Activated T-helper 2 cell treated with anti-CD3 and anti-CD28 coated beads, Interferon-gamma antibody, Interleukin-2, Interleukin-4, amounts not matched to agents 10 μg/mL and 5 μg/mL and 100 μg/mL, durations not matched to agents 14 hours and 24 hours and 36 hours (primary cell): ENCODE data around the gene CEBPA. TPM values are rescaled to one million over a fixed set of nuclear protein-coding genes. Genes with fewer than 3 reads are reported as not detected.
"Not testable (repeated sequence)": the region's sequence is repeated elsewhere in the genome, so short reads cannot be mapped to it uniquely, and the experiment has no call there.

ENCODE experiments used
- DNase-seq: peaks from one replicate; pipeline ENCODE4 v3.0.0; 2021; ENCODE audit warnings: low spot score
- H3K27ac Mint-ChIP-seq: one replicate; pipeline ENCODE4 v1.8.0; 2021; ENCODE audit warnings: mixed read lengths
- H3K27me3 Mint-ChIP-seq: one replicate; pipeline ENCODE4 v1.8.0; 2021; ENCODE audit warnings: low read depth, mixed read lengths
- H3K36me3 Mint-ChIP-seq: one replicate; pipeline ENCODE4 v1.8.0; 2021; ENCODE audit warnings: low read depth, mixed read lengths
- H3K4me1 Mint-ChIP-seq: one replicate; pipeline ENCODE4 v1.8.0; 2021; ENCODE audit warnings: low read depth, mixed read lengths
- H3K4me3 Mint-ChIP-seq: one replicate; pipeline ENCODE4 v1.8.0; 2021; ENCODE audit warnings: low read depth, mild to moderate bottlenecking, moderate library complexity, mixed read lengths
- H3K9me3 Mint-ChIP-seq: one replicate; pipeline ENCODE4 v1.8.0; 2021; ENCODE audit warnings: mixed read lengths
- intact Hi-C: fragments of 100-400 bp; cut with micrococcal nuclease; formaldehyde crosslinking; loops from one replicate; pipeline ENCODE4 v1.15.1; 2023
- total RNA-seq: library from RNA; stranded (reverse); gene quantifications from 2 replicates; pipeline ENCODE4 v1.2.3, GENCODE V29; 2022

The CEBPA gene
- total RNA-seq, 1 donor from 2014 or later = 0.73 TPM

DNA sequence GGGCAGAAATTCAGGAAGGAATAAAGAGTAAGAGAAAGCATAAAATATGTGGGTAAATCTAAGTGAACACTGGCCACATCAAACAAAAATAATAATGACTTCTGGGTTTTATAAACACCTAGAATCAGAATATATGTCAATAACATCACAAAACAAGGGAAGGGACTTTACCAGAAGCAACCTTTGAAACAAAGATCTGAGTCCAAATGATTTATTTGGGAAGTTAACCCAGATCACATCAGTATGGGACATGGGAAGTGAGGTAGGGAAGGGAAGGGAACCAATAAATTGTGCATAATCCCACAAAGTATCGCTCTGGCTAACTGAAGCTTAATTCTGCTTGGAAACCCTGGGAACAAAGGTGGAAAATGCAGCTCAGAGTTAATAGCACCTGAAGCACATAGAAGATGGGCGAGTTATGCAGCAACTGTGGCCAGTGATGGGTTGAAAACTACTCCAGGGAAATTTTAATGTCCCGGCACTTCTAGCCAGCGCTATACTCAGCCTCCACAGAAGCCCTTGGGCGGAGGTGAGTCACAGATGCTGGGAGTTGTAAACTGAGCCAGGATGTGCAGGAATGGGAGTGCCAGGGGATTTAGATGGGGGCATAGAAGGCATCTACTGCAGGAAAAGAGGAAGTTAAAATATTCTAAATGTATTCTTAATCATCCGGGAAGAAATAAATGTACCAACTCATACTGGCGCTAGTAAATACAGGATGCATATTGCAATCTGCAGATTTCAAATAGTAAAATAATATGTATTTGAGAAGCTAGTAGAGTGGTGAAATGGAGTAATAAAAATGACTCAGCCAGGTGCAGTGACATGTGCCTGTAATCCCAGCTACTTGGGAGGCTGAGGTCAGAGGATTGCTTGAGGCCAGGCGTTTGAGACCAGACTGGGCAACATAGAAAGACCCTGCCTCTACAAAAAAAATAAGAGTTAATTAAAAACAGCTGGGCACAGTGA is 37.0 kb upstream of the CEBPA start:
- Mint-ChIP-seq H3K27me3 (peaks cover 34% of the 10 kb centered on the region), H3K36me3 (no peaks in the 10 kb centered on the region), H3K27ac (no peak overlapping the region), H3K4me1 (no peaks in the 10 kb centered on the region), H3K9me3 (no peaks in the 10 kb centered on the region), H3K4me3 (no peak overlapping the region)
- intact Hi-C loops = no loop called here
- DNase-seq = no peak

DNA sequence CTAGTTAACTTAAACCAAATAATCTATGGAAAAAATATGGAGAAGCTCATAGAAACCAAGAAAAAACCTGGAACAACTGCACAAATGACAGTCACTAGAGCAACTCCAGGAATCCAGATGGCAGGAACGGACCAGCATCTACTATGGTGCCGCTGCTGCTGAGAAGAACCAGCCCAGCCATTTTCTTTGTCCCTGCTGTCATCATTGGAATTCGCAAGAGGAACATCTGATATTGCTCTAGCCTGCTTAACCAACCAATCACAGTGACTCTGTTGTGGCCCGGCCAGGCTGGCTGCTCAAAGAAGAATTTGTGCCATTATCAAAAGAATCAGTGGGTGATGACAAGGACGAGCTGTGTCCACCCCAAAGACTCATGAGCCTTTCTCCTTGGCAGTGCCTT is 33.1 kb upstream of the CEBPA start:
- DNase-seq = no peak
- H3K27ac Mint-ChIP-seq = no peak overlapping the region
- H3K27me3 Mint-ChIP-seq = peaks cover 15% of the 10 kb centered on the region
- no peaks in the 10 kb centered on the region for H3K9me3 Mint-ChIP-seq
- H3K4me1 Mint-ChIP-seq = no peaks in the 10 kb centered on the region
- intact Hi-C loops = no loop called here
- H3K36me3 Mint-ChIP-seq = no peaks in the 10 kb centered on the region
- H3K4me3 Mint-ChIP-seq = no peak overlapping the region

DNA sequence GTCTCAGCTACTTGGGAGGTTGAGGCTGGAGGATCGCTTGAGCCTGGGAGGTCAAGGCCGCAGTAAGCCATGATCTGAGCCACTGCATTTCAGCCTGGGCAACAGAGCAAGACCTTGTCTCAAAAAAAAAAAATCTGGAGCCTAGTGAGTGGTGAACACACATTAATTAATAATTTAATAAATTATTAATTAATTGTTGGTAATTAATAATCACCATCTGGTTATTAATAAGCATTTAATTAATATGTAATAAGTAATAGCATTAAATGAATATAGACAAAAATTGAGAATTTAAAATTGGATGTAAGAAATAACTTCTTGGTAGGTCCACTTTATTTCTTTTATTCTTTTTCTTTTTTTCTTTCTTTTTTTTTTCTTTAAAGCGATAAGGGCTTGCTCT is 31.9 kb upstream of the CEBPA start:
- no peaks in the 10 kb centered on the region for H3K36me3 Mint-ChIP-seq
- no peaks in the 10 kb centered on the region for H3K9me3 Mint-ChIP-seq
- H3K27ac Mint-ChIP-seq = no peak overlapping the region
- no peaks in the 10 kb centered on the region for H3K4me1 Mint-ChIP-seq
- peaks cover 13% of the 10 kb centered on the region for H3K27me3 Mint-ChIP-seq
- no peak overlapping the region for H3K4me3 Mint-ChIP-seq
- no peak for DNase-seq
- intact Hi-C loops = no loop called here

DNA sequence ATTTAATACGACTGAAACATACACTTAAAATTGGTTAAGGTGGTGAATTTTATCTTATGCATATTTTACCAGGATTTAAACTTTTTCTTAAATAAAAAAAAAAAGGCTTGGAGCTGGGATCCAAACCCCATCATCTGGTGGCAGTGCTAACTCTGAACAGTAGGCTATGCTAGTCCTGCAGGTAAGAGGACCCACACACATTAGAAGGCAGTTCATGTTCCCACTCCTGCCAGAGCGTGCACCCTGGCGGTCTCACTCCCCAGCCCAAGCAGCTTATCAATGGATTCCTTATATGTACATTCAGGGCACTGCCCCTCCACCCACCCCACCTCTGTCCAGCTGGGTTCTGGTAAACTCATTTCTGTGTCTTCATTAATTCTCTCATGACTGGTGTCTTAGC is 31.3 kb upstream of the CEBPA start:
- Mint-ChIP-seq H3K36me3 (no peaks in the 10 kb centered on the region), H3K27ac (no peak overlapping the region), H3K4me1 (no peaks in the 10 kb centered on the region), H3K27me3 (peaks cover 9% of the 10 kb centered on the region), H3K4me3 (no peak overlapping the region), H3K9me3 (no peaks in the 10 kb centered on the region)
- intact Hi-C loops = no loop called here
- no peak for DNase-seq

DNA sequence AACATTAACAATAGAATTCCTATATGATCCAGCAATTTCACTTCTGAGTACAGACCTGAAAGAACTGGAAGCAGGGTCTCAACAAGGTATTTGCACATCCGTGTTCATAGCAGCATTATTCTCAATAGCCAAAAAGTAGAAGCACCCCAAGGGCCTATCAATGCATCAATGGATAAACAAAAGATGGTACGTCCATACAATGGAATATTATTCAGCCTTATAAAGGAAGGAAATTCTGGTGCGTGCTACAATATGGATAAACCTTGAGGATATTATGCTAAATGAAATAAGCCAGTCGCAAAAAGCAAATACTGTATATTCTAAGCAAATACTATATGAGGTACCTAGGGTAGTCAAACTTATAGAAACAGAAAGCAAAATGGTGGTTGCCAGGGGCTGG is 30.8 kb upstream of the CEBPA start:
- intact Hi-C loops = no loop called here
- H3K4me3 Mint-ChIP-seq = no peak overlapping the region
- H3K9me3 Mint-ChIP-seq = no peaks in the 10 kb centered on the region
- peaks cover 4% of the 10 kb centered on the region for H3K27me3 Mint-ChIP-seq
- no peaks in the 10 kb centered on the region for H3K36me3 Mint-ChIP-seq
- DNase-seq = no peak
- no peak overlapping the region for H3K27ac Mint-ChIP-seq
- no peaks in the 10 kb centered on the region for H3K4me1 Mint-ChIP-seq

DNA sequence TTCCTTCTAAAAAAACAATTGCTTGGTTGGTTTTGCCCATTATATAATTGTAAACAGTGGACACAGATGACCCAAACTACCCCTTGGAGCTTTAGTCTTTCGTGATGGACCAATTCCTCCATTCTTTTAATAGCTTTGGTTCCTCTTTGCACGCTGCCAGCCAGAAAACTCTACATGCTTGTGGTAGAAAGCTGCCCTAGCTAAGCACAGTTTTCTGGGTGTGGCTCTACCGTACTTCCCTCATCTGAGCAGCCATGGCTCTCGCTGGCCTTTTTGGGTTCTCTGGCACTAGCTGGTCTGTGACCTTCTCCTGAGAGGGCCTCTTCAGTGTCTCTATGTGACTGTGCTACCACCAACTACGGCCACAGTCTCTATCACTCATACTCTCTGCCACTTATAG is 29.9 kb upstream of the CEBPA start:
- intact Hi-C loops = no loop called here
- no peak overlapping the region for H3K4me3 Mint-ChIP-seq
- H3K9me3 Mint-ChIP-seq = no peaks in the 10 kb centered on the region
- H3K27me3 Mint-ChIP-seq = peaks cover 1% of the 10 kb centered on the region
- no peaks in the 10 kb centered on the region for H3K4me1 Mint-ChIP-seq
- H3K27ac Mint-ChIP-seq = no peak overlapping the region
- no peaks in the 10 kb centered on the region for H3K36me3 Mint-ChIP-seq
- DNase-seq = no peak

DNA sequence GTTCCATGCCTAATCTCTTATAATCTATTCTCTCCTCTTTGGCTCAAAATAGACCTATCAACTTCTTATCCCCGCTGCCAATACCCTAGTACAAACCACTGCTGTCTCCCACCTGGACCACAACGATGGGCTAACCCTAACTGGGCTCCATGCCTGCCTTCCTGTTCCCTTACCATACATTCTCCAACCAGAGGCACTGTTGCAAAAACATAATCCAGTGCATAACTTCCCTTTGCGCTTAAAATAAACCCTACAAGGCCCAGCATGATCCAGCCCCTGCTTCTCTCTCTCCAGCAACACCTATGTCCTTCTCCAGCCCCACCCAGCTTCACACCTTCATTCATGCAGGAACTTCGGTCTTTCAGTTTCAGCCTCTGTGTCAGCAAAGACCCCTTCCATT is 27.4 kb upstream of the CEBPA start:
- no peaks in the 10 kb centered on the region for H3K4me1 Mint-ChIP-seq

DNA sequence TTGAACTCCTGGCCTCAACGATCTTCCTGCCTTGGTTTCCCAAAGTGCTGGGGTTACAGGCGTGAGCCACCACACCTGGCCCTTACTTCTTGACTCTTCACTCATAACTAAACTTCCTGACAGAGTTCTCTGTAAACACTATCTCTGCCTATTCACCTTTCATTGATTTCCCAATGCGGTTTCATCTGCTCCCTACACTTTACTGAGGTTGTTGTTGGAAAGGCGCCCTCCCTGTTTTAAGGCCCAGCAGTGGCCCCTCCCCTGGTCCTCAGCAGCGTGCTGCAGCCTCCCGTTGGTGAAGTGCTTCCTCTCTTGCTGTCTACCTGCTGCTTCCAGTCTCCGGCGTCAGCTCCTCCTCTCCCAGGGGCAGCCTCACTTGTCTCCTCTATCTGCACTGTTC is 26.7 kb upstream of the CEBPA start:
- Mint-ChIP-seq H3K27ac (no peak overlapping the region), H3K4me3 (no peak overlapping the region), H3K9me3 (no peaks in the 10 kb centered on the region), H3K27me3 (peaks cover 1% of the 10 kb centered on the region), H3K36me3 (no peaks in the 10 kb centered on the region), H3K4me1 (no peaks in the 10 kb centered on the region)
- intact Hi-C loops = no loop called here
- no peak for DNase-seq

More for the DNA sequence above, 27.4 kb upstream of the CEBPA start:
- DNase-seq = no peak
- intact Hi-C loops = no loop called here
- H3K27ac Mint-ChIP-seq = no peak overlapping the region
- no peak overlapping the region for H3K4me3 Mint-ChIP-seq
- no peaks in the 10 kb centered on the region for H3K36me3 Mint-ChIP-seq
- peaks cover 1% of the 10 kb centered on the region for H3K27me3 Mint-ChIP-seq
- no peaks in the 10 kb centered on the region for H3K9me3 Mint-ChIP-seq

DNA sequence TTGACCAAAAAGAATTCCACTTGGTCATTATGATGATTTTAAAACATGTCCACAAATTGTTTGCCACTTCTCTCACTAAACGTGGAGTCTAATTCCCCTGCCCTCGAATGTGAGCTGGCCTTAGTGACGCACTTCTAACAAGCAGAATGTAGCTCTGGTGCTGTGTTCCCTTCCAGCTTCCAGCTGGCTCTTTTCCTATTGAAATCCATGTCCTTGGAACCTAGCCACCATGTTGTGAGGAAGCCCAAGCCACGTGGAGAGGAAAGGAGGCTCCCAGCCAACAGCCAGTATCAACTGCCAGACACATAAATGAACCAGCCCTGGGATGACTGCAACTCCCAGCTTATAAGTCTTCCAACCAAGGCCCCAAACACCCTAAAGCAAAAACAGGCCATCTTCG is 23.6 kb upstream of the CEBPA start:
- Mint-ChIP-seq H3K9me3 (no peaks in the 10 kb centered on the region), H3K27ac (no peak overlapping the region), H3K4me1 (no peaks in the 10 kb centered on the region), H3K4me3 (no peak overlapping the region), H3K36me3 (no peaks in the 10 kb centered on the region), H3K27me3 (peaks cover 1% of the 10 kb centered on the region)
- DNase-seq = no peak
- intact Hi-C loops = no loop called here

DNA sequence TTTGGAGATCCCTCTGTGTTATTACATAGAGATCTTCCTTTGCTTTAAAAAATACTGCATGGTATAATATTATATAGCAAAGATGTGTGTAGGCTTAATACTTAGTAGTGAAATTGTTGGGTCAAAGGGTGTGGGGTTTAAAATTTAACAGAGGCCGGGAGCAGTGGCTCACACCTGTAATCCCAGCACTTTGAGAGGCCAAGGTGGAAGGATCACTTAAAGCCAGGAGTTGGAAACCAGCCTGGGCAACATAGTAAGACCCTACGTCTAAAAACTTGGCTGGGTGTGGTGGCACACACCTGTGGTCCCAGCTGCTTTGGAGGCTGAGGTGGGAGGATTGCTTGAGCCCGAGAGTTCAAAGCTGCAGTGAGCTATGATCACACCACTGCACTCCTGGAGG is 22.3 kb upstream of the CEBPA start:
- no peaks in the 10 kb centered on the region for H3K4me1 Mint-ChIP-seq
- no peak overlapping the region for H3K27ac Mint-ChIP-seq
- no peak overlapping the region for H3K4me3 Mint-ChIP-seq
- H3K36me3 Mint-ChIP-seq = no peaks in the 10 kb centered on the region
- intact Hi-C loops = no loop called here
- H3K9me3 Mint-ChIP-seq = peaks cover 7% of the 10 kb centered on the region
- no peak for DNase-seq
- peaks cover 3% of the 10 kb centered on the region for H3K27me3 Mint-ChIP-seq

DNA sequence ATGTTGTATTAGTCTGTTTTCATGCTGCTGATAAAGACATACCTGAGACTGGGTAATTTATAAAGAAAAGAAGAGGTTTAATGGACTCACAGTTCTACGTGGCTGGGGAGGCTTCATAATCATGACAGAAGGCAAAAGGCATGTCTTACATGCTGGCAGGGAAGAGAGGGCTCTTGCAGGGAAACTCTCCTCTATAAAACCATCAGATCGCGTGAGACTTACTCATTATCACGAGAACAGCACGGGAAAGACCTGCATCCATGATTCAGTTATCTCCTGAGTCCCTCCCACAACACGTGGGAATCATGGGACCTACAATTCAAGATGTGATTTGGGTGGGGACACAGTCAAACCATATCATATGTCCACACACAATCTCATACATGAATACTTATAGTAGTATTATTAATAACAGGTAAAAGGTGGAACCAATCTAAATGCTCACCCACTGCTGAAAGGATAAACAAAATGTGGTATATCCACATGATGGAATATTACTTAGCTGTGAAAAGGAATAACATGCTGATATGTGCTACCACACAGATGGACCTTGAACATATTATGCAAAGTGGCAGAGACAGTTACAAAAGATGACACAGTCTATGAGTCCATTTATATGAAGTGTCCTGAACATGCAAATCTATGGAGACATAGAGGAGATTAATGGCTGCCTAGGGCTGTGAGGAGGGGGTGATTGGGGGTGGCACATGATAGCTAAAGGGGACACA is 20.9 kb upstream of the CEBPA start:
- intact Hi-C loops = no loop called here
- Mint-ChIP-seq H3K9me3 (peaks cover 7% of the 10 kb centered on the region), H3K27me3 (peaks cover 3% of the 10 kb centered on the region), H3K27ac (no peak overlapping the region), H3K4me1 (no peaks in the 10 kb centered on the region), H3K36me3 (no peaks in the 10 kb centered on the region), H3K4me3 (no peak overlapping the region)
- no peak for DNase-seq

DNA sequence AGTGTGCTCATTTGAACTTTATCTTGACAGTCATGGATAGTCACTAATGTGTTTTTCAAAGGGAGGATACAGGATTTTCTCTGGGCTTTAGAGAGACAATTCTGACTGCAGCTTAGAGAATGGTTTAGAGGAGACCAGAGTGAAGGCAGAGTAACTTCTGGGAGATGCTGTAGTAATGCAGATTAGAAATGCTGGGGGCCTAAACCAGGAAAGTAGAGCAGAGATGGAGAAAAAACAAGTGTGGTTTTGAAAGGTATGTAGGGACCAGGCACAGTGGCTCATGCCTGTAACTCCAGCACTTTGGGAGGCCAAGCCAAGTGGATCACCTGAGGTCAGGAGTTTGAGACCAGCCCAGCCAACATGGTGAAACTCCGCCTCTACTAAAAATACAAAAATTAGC is 18.3 kb upstream of the CEBPA start:
- intact Hi-C loops = no loop called here
- no peaks in the 10 kb centered on the region for H3K36me3 Mint-ChIP-seq
- H3K27ac Mint-ChIP-seq = no peak overlapping the region
- peaks cover 3% of the 10 kb centered on the region for H3K27me3 Mint-ChIP-seq
- no peak overlapping the region for H3K4me3 Mint-ChIP-seq
- no peak for DNase-seq
- H3K4me1 Mint-ChIP-seq = no peaks in the 10 kb centered on the region
- peaks cover 7% of the 10 kb centered on the region for H3K9me3 Mint-ChIP-seq

DNA sequence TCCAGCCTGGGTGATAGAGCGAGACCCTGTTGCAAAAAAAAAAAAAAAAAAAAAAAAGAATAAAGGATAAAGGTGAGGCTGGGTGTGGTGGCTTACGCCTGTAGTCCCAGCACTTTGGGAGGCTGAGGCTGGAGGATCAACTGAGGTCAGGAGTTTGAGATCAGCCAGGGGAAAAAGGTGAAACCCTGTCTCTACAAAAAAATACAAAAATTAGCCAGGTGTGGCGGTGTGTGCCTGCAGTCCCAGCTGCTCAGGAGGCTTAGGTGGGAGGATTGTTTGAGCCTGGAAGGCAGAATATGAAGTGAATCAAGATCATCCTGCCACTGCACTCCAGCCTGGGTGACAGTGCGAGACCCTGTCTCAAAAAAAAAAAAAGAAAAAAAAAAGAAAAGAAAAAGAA is 15.7 kb upstream of the CEBPA start:
- H3K9me3 Mint-ChIP-seq, H3K36me3 Mint-ChIP-seq, H3K4me3 Mint-ChIP-seq, intact Hi-C loops, DNase-seq, H3K27me3 Mint-ChIP-seq, H3K27ac Mint-ChIP-seq, H3K4me1 Mint-ChIP-seq: not testable (repeated sequence)
